Endothelial cell of hepatic sinusoid (primary cell): ENCODE data around the gene SVOP.

Source experiments
- in situ Hi-C: cut with HindIII; loops from 2 replicates; pipeline ENCODE4 v1.10.0; 2017; ENCODE audit warnings: low sequenced_read_pairs

Gene SVOP

DNA sequence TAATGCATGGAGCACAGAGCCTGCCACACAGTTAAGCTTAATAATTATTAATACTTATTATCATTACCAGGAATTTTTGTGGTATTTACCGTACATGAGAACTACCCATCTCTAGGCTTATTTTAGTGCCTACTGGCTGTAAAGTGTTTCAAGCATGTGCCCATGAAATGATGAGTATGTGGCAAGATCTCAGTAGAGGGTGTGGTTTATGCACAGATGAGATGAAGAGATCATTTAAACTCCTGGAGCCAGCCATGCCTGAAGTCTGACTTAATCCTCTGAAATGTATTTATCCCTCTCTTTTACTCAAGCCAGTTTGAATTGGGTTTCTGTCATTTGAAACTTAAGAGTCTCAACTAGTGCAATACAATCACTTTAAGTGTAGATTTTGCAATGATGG is 80.7 kb downstream of the SVOP start:
- in situ Hi-C loops: no loop called here

GRCh38 chr12:108939594-108939993 is 81.3 kb downstream of the SVOP start:
- in situ Hi-C loops: no loop called here

DNA sequence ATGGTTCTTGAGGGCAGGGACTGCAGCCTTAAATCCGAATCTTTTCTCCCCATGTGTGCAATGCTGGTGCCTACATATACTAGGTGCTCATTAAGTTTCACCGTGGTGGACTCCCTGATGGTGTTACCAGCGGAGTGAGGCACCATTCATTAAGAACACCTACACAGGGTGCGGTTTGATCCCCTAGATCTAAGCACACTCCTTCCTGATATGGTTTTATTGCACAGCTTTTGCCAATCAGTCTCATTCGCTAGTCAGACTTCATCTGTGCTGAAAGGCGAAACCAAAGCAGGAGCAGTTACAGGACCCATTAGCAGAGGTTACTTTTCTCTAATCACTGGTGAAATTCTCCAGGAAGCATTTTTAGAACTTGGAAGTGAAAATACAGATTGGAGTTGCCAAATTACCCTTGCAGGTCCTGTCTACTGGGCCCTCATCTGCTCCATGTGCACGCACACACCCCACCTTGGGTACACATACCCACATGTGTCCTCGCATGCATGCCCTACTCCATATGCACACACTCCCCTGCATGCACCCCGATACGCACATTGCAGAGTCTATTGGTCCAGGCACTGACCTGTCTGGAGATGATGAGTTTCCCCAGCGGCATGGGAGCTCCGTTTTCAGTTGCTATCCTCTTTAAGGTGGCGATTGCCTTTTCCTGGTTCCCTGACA is 82.5 kb downstream of the SVOP start:
- in situ Hi-C loops: no loop called here

DNA sequence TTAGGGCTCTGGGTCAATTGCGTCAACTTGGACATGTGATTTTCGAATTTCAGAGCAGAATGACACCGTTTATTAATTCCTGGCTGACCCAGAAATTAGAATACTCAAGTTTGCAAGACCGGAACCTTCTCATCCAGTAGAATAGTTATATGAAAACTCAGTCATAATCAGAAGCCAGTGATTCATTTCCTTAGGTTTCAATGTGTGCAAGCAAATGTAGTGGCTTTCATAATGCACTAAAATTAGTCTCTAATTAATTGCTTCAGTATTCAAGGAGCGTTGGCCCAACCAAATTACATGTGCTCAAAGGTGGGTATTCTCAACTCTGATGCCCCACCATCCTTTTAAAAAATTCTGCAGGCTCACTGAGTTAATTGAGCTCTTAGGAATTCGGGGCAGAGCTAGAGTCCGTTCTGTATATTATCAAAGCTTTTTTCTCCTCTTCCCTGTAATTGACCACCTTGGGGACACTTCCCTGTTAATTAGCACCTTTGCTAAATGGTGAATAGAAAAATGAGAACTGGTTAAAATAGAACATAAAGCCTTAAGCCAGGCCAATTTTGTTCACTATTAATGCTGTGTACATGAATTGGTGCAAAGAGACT is 85.6 kb downstream of the SVOP start:
- in situ Hi-C loops: no loop called here

DNA sequence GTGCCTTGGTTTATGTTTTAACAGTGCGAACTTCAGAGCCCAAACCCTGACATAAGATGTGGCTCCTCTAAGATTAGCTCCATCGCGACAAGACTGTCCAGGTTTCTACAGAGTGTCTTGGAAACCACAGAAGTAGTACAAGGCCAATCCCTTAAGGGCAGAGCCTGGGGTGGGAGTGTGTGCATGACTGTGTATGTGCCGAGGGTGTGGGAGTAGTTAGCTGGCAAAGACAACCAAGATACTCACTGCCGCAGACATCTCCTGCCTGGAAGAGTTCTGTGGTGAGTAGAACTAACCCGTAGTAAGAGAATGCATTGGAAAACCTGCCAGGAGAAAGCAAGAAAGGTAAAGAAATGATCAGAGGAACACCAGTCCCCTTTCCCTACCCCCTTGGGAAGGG is 86.9 kb downstream of the SVOP start:
- in situ Hi-C loops: no loop called here

DNA sequence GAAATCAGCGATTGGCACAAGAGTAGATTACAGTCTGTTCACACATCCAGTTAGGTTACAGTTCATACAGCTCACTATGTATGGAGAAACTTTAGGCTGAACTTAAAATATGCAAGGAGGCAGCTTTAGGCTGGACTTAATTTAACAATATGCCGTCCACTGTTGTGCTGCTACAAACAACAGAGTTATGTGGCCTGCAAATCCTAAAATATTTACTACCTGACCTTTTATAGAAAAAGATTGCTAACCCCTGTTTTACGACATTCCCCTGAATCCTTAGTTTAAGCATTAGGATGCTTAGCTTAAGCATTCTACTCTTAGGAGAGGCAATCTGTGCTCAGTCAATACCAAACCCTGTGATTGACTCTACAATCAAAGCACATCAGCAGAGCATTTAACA is 90.1 kb downstream of the SVOP start:
- in situ Hi-C loops: no loop called here

GRCh38 chr12:108930155-108930554 is 90.7 kb downstream of the SVOP start:
- in situ Hi-C loops: no loop called here

DNA sequence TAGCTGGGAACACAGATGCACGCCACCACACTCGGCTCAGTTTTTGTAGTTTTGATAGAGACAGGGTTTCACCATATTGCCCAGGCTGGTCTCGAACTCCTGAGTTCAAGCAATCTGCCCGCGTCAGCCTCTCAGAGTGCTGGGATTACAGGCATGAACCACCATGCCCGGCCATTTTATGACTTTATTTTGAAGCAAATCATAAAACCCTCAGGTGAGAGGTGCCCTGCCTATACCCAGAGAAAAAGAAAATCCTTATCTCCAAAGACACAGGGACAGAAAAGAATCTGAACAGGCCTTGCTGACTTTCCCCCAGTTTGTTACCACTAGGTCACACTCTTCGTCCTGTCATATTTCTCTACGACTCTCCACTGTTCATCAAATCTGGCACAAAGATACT is 92.2 kb downstream of the SVOP start:
- in situ Hi-C loops: no loop called here

DNA sequence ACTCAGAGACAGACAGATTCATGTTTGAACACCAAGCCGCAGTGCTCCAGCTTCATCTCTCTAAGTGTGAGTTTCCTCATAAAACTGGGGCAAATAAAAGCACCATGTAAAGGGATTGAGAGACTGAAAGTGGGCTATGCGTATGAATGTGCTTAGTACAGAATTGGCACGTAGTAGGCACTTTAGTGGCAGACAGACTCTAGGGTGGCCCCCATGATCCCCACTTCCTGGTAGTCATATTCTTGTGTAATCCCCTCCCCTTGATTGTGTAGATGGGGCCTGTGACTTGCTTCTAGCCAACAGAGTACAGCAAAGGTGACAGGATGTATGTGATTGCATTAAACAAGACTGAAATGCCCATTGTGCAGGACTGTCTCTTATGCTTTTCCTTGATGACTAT is 98.0 kb downstream of the SVOP start:
- in situ Hi-C loops: no loop called here

- in situ Hi-C loops: no loop called here
Measured at GRCh38 chr12:108921946-108922345, 98.9 kb downstream of the SVOP start.

GRCh38 chr12:108918960-108919642 is 101.8 kb downstream of the SVOP start:
- in situ Hi-C loops: no loop called here

GRCh38 chr12:108918206-108918605 is 102.7 kb downstream of the SVOP start:
- in situ Hi-C loops: no loop called here

- in situ Hi-C loops: no loop called here
Measured at GRCh38 chr12:108916336-108916735, 104.5 kb downstream of the SVOP start.

- in situ Hi-C loops: no loop called here
Measured at GRCh38 chr12:108915632-108916133, 105.2 kb downstream of the SVOP start.

DNA sequence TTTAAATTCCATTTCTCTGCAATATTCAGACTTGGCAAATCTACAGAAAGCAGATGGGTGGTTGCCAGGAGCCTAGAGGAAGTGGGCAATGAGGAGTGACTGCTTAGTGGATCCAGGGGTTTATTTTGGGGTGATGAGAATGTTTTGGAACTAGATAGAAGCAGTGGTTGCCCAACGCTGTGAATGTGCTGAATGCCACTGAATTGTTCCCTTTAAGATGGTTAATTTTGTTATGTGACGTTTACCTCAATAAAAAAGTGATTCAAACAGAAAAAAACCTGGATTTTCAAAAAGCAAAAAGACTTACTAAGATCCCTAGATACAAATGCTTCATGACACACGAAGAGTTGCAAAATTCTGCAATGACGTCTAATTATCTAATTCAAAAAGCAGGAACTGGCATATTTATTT is 106.7 kb downstream of the SVOP start:
- in situ Hi-C loops: loop anchor here (5.0 kb wide), 2 partner anchors 47 to 103 kb away; no protein-coding TSS in a partner anchor

DNA sequence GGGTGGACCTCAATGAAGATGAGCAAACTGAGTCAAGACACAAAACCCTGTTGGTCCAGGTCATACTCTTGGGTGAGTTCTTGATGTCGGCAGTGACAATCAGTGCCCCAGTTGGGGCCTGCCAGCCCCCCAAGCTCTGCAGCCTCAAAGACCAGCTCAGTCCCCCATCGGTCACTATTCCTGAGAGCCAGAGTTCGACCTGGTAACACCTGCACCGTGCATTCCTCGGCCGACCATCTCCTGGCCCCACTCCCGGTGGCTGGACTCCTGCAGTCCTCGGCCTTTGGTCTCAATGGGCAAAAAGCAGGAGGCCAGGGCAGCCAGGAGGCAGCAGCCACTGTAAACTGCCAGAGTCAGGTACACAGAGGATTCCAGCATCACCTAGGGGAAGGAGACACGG is 108.5 kb downstream of the SVOP start:
- in situ Hi-C loops: loop anchor here (5.0 kb wide), 2 partner anchors 45 to 105 kb away; no protein-coding TSS in a partner anchor

- in situ Hi-C loops: loop anchor here (5.0 kb wide), 2 partner anchors 45 to 105 kb away; no protein-coding TSS in a partner anchor
Measured at GRCh38 chr12:108911915-108912314, 109.0 kb downstream of the SVOP start.

DNA sequence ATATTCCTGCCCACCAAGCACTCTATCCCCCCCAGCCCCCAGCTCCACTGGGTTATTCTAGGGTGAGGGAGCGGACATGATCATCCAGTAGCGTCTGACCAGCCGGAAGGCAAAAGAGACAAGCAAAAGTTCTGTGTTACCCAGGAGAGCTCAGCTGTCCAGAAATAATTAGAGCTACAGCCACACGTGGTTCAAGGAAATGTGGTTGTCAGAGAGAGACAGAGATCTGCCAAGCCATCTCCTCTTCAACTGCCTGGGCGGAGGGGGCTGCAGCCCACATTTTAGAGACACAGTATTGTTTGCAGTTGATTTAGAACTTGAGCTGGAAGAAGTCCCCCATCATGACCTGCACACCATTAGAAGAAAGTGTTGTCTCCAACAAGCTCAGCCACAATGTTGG is 110.5 kb downstream of the SVOP start:
- in situ Hi-C loops: loop anchor here (5.0 kb wide), 2 partner anchors 43 to 107 kb away; no protein-coding TSS in a partner anchor

- in situ Hi-C loops: no loop called here
Measured at GRCh38 chr12:108907839-108908351, 113.0 kb downstream of the SVOP start.

GRCh38 chr12:108906971-108907370 is 113.9 kb downstream of the SVOP start:
- in situ Hi-C loops: no loop called here

- in situ Hi-C loops: no loop called here
Measured at GRCh38 chr12:108905725-108906124, 115.1 kb downstream of the SVOP start.

GRCh38 chr12:108899145-108899544 is 121.7 kb downstream of the SVOP start:
- in situ Hi-C loops: no loop called here
